HG02973 (cell line): ENCODE measurements around the gene CFAP46.
"Not testable (repeated sequence)": the region's sequence is repeated elsewhere in the genome, so short reads cannot be mapped to it uniquely, and the experiment has no call there.

Experiments
- ATAC-seq: cut with Tn5 transposase; IDR thresholded peaks from one replicate; pipeline ENCODE4 v1.9.1; 2021; ENCODE audit warnings: moderate library complexity; ENCODE audit not compliant: unreplicated experiment

CFAP46 gene

DNA sequence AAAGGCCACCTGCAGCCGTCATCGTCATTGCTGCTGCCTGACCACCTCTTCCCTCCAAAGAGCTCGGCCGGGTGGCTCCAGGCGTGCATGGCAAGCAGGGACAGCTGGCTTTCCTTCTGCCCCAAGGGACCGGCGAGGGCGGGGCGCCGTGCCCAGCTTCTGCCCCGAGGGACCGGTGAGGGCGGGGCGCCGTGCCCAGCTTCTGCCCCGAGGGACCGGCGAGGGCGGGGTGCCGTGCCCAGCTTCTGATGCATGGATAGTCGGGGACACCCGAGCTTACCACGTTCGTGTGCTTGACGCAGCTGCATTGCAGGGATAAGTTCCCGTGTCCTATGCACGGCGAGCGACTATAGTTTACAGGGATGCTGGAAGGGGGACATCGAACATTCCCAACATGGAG is 27.0 kb downstream of the CFAP46 start:
- ATAC-seq, result no peak

DNA sequence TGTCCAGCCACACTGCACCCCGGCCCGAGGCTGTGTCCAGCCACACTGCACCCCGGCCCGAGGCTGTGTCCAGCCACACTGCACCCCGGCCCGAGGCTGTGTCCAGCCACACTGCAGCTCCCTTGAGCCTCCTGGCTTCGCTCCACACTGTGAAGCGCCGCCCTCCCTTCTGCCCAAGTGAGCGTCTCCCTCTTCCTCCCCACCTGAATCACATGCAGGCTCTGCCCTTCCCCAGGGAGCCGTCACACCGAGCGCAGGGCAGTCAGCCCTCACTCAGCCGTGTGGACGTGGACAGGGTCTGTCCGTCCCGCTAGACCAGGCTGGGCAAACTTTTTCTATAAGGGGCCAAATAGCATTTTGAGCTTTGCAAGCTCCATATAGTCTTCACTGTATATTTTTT is 27.6 kb downstream of the CFAP46 start:
- ATAC-seq, result no peak

DNA sequence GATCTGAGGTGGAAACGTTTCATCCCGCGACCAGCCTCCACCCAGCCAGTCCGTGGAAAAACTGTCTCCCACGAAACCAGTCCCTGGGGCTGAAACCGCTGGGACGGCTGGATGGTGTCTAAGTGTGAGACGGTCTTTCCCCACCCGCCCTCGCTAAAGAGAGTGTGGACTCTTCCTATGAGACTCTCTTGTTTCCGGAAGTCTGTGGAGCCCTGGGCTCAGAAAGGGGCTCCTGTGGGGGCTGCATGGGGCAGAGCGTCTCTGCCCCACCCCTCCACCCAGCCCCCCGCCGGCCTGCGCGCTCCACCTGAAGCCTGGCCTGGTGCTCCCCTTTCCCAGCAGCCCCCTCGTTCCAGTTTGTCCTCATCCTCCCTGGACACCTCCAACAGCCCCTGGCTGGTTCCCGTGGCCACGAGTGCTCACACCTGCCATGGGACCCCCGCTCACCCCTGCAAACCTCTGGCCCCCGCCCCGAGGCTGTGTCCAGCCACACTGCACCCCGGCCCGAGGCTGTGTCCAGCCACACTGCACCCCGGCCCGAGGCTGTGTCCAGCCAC is 28.7 kb downstream of the CFAP46 start:
- ATAC-seq, result no peak

DNA sequence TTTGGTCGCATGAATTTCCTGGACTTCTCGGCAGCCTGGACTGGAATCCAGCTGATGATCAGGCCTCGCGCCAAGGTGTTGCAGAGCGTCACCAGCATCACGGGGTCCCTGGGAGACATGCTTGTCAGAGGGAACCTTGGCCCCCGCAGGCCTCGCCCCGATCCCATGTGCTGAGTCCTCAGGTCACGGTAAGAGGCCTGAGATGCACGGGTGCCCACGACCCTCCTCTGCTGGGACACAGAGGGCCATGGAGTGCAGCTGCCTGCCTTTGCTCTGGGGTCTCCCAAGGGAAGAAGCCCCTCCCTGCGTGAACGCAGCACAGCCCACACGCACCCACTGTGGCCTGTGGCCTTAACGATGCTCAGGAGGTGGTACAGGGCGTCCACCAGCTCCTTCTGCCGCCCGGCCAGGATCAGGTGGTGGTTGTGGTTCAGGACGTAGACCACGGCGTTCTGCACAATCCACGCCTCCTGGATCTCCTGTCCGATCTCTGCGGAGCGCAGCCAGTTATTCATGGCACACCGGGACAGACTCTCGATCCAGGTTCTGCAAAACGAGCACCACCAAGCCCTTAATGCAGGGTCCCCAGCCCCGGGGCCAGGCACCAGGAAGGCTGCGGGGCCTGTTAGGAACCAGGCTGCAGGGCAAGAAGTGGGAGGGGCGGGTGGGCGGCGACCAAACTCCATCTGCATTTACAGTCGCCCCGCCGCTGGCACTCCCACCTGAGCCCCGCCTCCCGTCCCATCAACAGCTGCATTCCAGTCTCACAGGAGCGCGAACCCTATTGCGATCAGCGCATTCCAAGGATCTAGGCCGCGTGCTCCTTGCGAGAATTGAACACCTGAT is 29.4 kb downstream of the CFAP46 start:
- no peak for ATAC-seq

DNA sequence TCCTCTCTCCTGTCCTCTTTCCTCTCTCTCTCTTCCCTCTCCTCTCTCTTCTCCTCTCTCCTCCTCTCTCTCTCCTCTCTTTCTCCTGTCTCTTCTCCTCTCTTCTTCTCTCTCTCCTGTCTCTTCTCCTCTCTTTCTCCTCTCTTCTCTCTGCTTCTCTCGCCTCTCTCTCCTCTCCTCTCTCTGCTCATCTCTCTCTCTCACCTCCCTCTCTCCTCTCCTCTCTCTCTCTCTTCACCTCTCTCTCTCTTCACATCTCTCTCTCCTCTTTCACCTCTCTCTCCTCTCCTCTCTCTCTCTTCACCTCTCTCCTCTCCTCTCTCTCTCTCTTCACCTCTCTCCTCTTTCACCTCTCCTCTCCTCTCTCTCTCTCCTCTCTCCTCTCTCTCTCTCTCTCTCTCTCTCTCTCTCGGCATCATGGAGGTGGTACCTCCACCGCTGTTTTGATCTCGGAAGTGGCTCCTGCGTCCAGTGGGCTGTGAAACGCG is 30.1 kb downstream of the CFAP46 start:
- no peak for ATAC-seq

DNA sequence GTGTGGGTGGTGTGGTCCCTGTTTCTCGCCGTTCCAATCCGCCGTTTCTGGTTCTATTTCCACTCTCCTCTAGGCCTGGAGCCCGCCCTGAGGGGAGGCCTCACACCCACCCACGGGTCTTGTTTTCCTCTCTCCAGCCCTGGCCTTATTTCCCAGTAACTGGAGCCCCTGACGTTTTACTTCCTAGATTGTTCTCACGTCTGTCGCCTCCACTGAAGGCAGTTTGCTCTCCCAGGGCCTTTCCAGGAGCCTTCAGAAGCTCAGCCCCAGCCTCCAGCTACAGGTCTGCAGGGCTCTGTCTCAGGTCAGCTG is 30.6 kb downstream of the CFAP46 start:
- ATAC-seq, result no peak

DNA sequence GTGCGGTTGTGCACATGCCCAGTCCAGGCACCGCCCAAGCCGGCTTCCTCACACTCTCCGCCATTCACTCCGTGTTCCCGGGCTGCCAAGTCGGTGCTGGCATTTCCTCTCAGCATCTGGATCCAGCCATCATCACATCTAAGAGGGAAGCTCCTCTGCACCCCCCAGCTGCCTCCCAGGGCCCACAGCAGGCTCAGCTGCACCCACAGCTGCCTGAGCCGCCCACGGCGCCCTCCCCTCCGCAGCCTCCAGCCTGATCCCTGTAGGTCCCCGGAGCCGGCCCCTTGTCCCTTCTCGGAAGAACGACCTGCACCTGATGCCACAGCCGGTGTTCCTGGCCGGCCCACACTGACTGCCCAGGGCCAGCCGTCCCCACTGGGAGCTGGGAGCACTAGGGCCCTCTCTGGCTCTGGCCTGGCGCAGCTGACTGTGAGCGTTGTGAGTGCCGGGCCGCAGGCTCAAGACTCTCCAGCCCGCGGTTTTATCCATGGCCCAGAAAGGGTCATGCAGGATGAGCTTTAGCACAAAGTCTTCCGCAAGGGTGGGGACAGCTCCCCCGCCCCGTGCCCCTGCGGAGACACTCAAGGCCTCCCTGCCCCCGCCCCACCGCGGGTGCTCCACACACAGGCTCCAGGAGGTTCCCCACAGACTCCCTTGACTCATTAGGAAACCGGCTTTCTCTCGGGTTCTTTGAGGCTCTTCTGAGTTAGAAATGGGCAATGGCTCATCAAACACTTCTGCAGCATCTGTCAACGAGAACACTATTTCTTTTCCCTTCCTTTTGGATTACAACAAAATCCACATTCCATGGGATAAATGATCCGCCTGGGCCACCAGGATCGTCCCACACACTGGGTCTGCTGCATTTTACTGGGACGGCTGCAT is 31.2 kb downstream of the CFAP46 start:
- ATAC-seq, result no peak

DNA sequence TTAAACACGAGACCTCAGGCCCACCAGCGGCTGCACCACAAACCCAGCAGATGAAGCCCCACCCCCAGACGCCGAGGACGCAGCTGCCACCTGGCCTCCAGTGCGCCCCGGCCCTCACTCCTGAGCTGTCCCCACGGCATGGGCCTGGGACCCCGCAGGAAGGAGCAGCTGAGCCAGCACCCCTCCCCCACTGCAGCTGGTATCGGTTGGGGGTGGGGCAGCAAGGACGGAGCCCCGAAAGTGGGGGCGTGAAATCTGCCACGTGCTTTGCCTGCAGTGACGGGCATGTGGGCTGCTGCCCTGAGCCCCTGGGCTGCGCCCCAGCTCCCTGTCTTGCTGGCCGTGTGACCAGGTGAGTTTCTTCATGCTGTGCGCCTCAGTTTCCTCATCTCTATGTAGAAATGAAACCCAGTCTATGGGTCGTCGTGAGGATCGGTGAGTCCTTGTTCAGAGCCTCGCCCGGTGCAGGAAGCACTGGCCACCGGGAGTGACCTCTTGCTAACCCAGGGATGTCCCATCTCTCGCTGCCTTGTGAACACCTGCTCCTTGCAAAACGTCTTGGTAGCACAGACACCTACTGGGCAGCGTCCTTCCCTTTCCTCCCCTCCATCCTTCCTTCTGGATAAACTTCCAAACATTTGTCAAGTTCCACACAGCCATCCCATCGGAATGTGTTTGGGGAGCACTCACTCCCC is 32.0 kb downstream of the CFAP46 start:
- no peak for ATAC-seq

DNA sequence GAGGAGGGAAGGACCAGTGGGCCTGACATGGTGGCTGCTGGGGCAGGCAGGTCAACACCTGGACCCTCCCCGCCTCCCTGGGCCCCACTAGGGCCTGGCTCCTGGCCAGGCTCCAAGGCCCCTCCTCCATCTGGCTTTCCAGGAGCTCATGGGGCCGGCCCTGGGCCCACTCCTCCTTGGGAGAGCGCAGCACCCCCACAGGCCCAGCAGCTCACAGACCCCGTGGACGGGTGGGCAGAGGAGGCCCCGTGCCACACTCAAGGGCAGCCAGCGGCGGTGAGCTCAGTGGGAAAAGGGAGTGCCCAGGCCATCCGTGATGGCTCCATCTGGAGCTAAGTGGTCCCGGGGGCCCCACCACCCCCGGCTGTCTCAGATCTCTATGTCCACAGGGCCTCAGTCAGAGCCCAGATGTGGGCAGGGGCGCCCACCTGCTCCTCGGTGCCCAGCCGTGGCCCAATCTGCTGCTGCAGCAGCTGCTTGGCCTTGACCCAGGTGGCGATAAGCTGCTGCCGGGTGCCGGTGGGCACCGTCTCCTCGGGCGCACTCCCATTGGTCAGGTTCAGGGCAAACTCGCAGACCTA is 32.8 kb downstream of the CFAP46 start:
- no peak for ATAC-seq

DNA sequence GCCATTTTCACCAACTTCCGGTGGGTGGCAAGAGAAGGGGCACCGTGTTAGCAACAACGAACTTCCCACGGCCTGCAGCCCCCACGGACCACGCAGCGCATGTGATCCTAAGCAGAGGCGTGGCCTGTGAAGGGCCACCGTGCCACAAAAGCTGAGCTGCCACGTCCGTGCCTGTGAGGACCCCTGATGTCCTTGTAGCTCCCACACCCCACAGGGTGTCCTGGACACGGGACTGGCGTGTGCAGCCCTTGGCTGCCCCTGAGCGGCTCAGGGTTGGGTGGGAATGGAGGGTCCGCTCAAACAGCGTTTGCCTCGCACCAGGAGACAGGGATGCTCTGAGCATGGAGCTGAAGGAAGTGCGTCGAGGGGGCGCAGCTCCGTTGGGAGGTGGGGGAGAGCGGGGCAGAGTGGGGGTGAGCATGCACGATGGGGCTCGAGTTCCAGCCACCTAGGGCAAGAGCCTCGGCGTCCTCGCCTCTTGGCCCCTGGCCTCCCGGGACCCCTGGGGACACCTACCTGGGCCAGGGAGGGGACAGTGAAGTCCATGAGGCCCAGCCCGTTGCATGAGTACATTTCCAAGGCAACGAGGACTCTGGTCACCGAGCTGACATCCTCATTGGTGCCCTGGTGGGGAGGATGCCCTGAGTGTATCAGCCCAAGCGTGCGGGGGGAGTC is 33.6 kb downstream of the CFAP46 start:
- ATAC-seq, result no peak

DNA sequence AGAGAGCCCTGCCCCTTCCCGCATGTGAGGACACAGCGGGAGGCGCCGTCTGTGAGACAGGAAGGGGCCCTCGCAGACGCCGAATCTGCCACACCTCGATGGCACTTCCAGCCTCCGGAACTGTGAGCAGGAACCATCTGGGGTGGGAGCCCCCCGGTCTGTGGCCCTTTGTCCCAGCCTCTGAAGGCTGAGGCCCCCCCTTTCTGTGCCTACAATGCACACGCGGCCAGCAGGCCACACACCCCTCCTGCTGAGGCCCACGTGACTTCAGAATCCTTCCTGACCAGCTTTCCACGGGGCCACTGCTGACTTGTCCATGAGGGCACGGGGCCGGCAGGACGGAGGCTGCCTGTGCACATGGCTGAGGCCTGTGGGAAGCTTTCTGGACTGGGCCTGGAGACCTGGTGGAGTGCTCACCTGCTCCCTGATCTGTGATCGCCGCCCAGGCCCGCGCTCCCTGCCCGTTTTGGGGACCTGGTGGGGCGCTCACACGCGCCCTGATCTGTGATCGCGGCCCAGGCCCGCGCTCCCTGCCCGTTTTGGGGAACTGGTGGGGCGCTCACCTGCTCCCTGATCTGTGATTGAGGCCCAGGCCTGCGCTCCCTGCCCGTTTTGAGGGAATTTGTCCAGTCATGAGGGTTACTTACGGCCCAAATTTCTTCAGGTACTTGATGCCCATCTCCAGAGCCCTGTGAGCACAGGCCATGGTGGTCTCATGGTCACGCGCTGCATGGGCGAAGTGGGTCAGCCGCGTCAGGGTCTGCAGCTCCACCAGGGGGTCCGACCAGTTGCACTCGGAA is 34.3 kb downstream of the CFAP46 start:
- no peak for ATAC-seq

DNA sequence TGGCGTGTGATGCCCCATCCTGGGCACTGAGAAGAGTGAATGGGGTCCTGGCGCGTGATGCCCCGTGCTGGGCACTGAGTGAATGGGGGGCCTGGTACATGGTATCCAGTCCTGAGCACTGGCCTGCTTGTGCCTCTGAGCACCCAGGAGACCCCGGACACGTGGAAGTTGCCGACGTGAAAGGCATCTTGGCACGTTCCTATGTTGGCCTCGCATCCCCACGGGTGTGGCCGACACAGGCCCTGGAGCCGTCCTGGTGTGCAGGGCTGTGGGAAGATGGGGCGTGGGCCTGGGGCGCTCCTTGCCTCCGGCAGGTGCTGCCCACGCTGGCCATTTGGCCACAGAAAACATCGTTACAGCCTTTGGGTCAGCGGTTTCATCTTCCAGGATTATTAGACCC is 35.5 kb downstream of the CFAP46 start:
- ATAC-seq, result no peak

DNA sequence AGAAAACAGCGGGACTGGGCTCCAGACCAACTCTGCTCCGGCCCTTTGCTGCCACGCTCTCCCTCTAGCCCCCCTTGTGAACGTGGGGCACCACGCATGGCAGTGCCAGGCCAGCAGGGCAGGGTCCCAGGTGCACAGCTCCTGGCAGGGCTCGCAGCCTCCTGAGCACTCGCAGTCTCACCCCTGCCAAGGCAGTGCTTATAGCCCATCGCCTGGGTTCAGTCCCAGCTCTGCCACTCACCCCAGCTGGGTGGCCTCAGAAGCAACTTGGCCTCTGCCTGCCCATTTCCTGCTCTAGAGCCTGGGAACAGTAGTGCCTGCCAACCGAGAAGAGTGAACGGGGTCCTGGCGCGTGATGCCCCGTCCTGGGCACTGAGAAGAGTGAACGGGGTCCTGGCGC is 36.3 kb downstream of the CFAP46 start:
- no peak for ATAC-seq

DNA sequence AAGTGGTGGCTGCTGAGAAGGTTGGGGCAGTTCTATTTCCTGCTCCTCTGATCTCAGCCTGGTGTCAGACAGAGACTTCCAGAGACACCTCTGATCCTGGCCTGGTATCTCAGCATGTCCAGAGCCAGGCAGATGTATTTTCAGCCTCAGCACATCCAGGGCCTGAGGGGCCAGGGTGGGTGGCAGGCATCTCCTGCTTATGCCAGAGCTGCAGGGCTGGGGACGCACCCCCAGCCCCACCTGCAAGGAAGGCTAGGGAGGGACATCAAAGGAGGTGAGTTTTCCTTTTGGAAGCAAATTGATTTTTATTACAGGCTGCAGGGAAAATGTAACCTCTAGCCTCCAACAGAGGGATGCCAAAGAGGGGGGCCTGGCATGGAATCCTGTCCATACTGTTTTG is 36.7 kb downstream of the CFAP46 start:
- no peak for ATAC-seq

DNA sequence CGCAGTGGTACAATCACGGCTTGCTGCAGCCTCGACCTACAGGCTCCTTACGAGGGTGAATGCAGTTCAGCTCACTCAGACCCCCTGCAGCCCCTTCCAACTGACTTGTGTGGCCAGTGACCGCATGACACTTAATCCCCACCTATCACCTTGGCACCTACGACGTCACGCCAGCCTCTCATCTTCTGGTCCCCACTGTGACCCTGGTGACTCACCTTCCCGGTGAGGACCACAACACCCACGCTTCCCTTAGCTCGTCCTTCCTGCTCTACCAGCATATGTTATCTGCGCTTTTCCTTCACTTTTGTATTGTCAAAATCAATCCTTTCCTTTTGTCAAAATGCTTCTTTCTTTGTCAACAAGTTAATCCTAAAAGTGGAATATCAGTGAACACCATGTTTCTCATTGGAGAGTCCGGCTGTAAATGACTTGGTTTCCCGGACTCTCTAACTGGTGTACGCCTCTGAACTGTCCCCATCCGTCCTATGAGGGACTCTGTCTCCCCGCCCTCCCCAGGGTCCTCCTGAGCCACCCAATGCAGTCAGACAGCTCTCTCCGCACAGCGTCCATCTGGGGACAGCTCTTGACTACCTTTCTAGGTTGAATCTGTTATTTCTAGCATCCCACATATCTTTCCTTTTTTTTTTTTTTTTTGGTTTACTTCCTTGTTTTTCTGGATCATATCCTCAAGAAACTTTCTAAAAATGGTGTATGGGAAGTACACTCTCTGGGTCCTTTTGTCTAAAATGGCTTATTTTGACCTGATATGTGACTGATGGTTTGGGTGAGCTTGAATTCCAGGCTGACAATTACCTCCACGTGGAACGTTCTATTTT is 37.3 kb downstream of the CFAP46 start:
- ATAC-seq, result no peak

DNA sequence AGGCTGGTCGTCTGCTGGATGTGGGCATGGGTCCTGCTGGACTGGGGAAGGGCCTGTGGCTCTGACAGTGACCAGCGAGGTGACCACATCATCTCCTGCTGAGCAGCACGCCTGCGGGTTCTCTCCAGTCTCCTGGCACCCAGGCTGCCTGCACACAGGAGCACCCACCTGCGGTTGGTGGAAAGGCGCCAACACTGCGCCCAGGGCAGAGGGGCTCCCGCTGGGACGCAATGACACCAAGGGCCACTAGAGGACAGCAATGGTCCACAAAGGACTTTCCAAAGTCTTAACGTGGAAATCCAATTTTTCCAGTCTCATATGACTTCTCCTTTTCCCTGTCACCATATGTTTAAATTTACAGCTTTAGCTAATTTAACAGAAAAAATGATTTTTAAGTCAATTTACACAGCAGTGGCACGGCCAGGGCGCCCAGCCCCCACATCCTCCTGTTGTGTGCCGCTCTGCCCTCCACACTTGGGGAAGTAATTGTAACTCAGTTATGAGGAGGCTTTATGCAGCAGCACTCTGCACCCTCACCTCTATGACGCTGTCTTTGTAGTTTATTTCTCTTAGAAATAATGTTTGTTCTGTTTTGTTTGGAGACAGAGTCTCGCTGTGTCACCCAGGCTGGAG is 38.1 kb downstream of the CFAP46 start:
- ATAC-seq, result no peak

DNA sequence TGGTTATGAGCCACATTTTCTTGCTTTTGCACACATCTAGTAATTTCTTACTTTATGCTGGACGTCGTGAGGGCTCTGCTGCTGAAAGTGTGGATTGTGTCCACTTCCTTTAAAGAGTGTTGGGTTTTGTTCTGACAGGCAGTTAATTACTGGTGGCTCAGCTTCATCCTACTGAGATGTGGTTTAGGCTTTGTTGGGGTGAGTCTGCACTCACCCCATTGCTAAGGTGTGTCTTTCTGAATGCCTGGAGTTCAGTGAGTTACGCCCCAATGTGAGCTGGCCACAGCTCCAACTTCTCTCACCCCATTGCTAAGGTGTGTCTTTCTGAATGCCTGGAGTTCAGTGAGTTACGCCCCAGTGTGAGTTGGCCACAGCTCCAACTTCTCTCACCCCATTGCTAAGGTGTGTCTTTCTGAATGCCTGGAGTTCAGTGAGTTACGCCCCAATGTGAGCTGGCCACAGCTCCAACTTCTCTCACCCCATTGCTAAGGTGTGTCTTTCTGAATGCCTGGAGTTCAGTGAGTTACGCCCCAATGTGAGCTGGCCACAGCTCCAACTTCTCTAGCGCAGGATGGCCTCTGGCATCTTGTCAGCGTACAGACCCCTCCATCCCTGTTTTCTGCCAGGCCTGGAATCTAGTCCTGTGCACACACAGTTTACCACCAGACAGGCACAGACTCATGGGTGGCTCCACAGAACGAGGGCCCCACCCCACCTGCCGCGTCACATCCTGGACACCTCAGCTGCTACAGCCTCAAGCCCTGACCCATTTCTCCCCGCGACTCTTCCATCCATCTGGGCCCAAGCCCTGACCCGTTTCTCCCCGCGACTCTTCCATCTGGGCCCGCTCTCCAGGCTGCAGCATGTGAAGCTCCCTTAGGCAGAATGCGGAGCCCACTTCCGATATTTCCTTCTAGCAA is 39.5 kb downstream of the CFAP46 start:
- not testable (repeated sequence) for ATAC-seq
